DOHH2 (cell line): ENCODE data around the gene CALML6.

ENCODE experiments used
- H3F3A ChIP-seq: fragments of 200-600 bp; sonication (generic), shearing (Covaris generic); 2 replicates; pipeline ENCODE4 v1.6.0; 2016; ENCODE audit warnings: antibody characterized with exemption, mild to moderate bottlenecking; ENCODE audit not compliant: control insufficient read depth, insufficient read depth
- H3K27ac ChIP-seq: fragments of 200-600 bp; sonication (generic); 2 replicates; pipeline ENCODE4 v1.5.1; 2014; ENCODE audit warnings: low read depth, mild to moderate bottlenecking, low read length, moderate library complexity
- H3K27me3 ChIP-seq: fragments of 200-600 bp; sonication (generic); 2 replicates; pipeline ENCODE4 v1.6.1; 2014; ENCODE audit warnings: mild to moderate bottlenecking, low read length, mixed read lengths; ENCODE audit not compliant: control insufficient read depth
- H3K36me3 ChIP-seq: fragments of 200-600 bp; sonication (generic); 2 replicates; pipeline ENCODE4 v1.6.1; 2014; ENCODE audit warnings: mild to moderate bottlenecking, low read length, moderate library complexity, mixed read lengths; ENCODE audit not compliant: control insufficient read depth
- H3K4me1 ChIP-seq: fragments of 200-600 bp; sonication (generic); 2 replicates; pipeline ENCODE4 v1.6.1; 2014; ENCODE audit warnings: mild to moderate bottlenecking, low read length, mixed read lengths; ENCODE audit not compliant: control insufficient read depth
- H3K4me2 ChIP-seq: fragments of 200-600 bp; sonication (generic); 2 replicates; pipeline ENCODE4 v1.6.0; 2014; ENCODE audit warnings: mild to moderate bottlenecking, low read length, moderate library complexity
- H3K4me3 ChIP-seq: fragments of 200-600 bp; sonication (generic); 2 replicates; pipeline ENCODE4 v1.5.1; 2014; ENCODE audit warnings: mild to moderate bottlenecking, low read length, mixed read lengths
- H3K79me2 ChIP-seq: fragments of 200-600 bp; sonication (generic); 2 replicates; pipeline ENCODE4 v1.6.1; 2014; ENCODE audit warnings: mild to moderate bottlenecking, low read length, mixed read lengths; ENCODE audit not compliant: control insufficient read depth
- H3K9me2 ChIP-seq: fragments of 200-600 bp; sonication (generic); replicated peaks from 2 replicates; pipeline ENCODE4 v1.6.1; 2014; ENCODE audit warnings: mild to moderate bottlenecking, low read length, mixed read lengths; ENCODE audit not compliant: control insufficient read depth
- H3K9me3 ChIP-seq: fragments of 200-600 bp; sonication (generic); 2 replicates; pipeline ENCODE4 v1.6.1; 2014; ENCODE audit warnings: antibody characterized with exemption, low read length, mixed read lengths; ENCODE audit not compliant: control insufficient read depth, insufficient read depth
- H4K20me1 ChIP-seq: fragments of 200-600 bp; sonication (generic); 2 replicates; pipeline ENCODE4 v1.6.0; 2014; ENCODE audit warnings: low read depth, mild to moderate bottlenecking, antibody characterized with exemption, low read length, moderate library complexity; ENCODE audit not compliant: control insufficient read depth, insufficient read depth
- CTCF ChIP-seq: fragments of 200-600 bp; sonication (generic); IDR thresholded peaks from one replicate; pipeline ENCODE4 v1.5.1; 2014; ENCODE audit warnings: antibody characterized with exemption, mild to moderate bottlenecking, low read depth, low read length; ENCODE audit not compliant: poor library complexity, severe bottlenecking
- EZH2phosphoT487 ChIP-seq: fragments of 200-600 bp; sonication (generic); IDR thresholded peaks from 2 replicates; pipeline ENCODE4 v1.6.1; 2017; ENCODE audit warnings: borderline replicate concordance, mild to moderate bottlenecking, antibody characterized with exemption, low read length, moderate library complexity, mixed read lengths

The CALML6 gene

GRCh38 chr1:1940123-1940425 is 25.0 kb downstream of the CALML6 start:
- H3K36me3 ChIP-seq, result no peaks in the 10 kb centered on the region
- no peaks in the 10 kb centered on the region for H3K79me2 ChIP-seq
- H3K27ac ChIP-seq, result no peak overlapping the region
- TF ChIP-seq EZH2phosphoT487 (no peak), CTCF (no peak)
- peaks cover 4% of the 10 kb centered on the region; the same call in 1 of the 2 replicates for H3K4me1 ChIP-seq
- H3F3A ChIP-seq, result no peaks in the 10 kb centered on the region
- no peak overlapping the region for H3K4me2 ChIP-seq
- H4K20me1 ChIP-seq, result no peaks in the 10 kb centered on the region
- peaks cover 3% of the 10 kb centered on the region; the same call in 1 of the 2 replicates for H3K27me3 ChIP-seq
- no peaks in the 10 kb centered on the region for H3K9me3 ChIP-seq
- H3K4me3 ChIP-seq, result no peak overlapping the region
- H3K9me2 ChIP-seq, result no peaks in the 10 kb centered on the region

GRCh38 chr1:1941211-1941841 is 26.3 kb downstream of the CALML6 start:
- no peak overlapping the region for H3K4me2 ChIP-seq
- peaks cover 3% of the 10 kb centered on the region; the same call in 1 of the 2 replicates for H3K27me3 ChIP-seq
- TF ChIP-seq CTCF (no peak), EZH2phosphoT487 (no peak)
- no peak overlapping the region for H3K27ac ChIP-seq
- no peaks in the 10 kb centered on the region for H4K20me1 ChIP-seq
- no peaks in the 10 kb centered on the region for H3K9me3 ChIP-seq
- H3K4me1 ChIP-seq, result peaks cover 4% of the 10 kb centered on the region; the same call in 1 of the 2 replicates
- H3K4me3 ChIP-seq, result no peak overlapping the region
- H3F3A ChIP-seq, result no peaks in the 10 kb centered on the region
- H3K9me2 ChIP-seq, result no peaks in the 10 kb centered on the region
- H3K79me2 ChIP-seq, result no peaks in the 10 kb centered on the region
- H3K36me3 ChIP-seq, result no peaks in the 10 kb centered on the region

- H3K27ac ChIP-seq, result no peak overlapping the region
- peaks cover 3% of the 10 kb centered on the region; the same call in 1 of the 2 replicates for H3K27me3 ChIP-seq
- peaks cover 4% of the 10 kb centered on the region; the same call in 1 of the 2 replicates for H3K4me1 ChIP-seq
- H3K36me3 ChIP-seq, result no peaks in the 10 kb centered on the region
- no peaks in the 10 kb centered on the region for H3K79me2 ChIP-seq
- TF ChIP-seq EZH2phosphoT487 (no peak), CTCF (no peak)
- no peaks in the 10 kb centered on the region for H3F3A ChIP-seq
- no peaks in the 10 kb centered on the region for H3K9me2 ChIP-seq
- H3K4me2 ChIP-seq, result no peak overlapping the region
- H3K4me3 ChIP-seq, result no peak overlapping the region
- H3K9me3 ChIP-seq, result no peaks in the 10 kb centered on the region
- H4K20me1 ChIP-seq, result no peaks in the 10 kb centered on the region
Measured at GRCh38 chr1:1941868-1942752, 27.1 kb downstream of the CALML6 start.
